CD4-positive, CD25-positive, alpha-beta regulatory T cell (primary cell): ENCODE results near the gene PIEZO2. TPM values are rescaled to one million over a fixed set of nuclear protein-coding genes. Genes with fewer than 3 reads are reported as not detected.
A peak's percentile ranks its signal among the peaks of the same experiment; 100 is the strongest.
"Not testable (repeated sequence)": the region's sequence is repeated elsewhere in the genome, so short reads cannot be mapped to it uniquely, and the experiment has no call there.

Source experiments
- ATAC-seq, 2 donors: fragments of 150-1000 bp; cut with Tn5 transposase; one replicate each; pipeline ENCODE4 v1.10.0; 2021; ENCODE audit warnings: low read depth in 2 of 2, moderate number of reproducible peaks in 2 of 2, moderate library complexity in 1 of 2
- DNase-seq, 3 donors: peaks; one replicate each; pipeline versions ENCODE4 v3.0.0 to v3.0.0-alpha.2; 2012 to 2022; ENCODE audit warnings: mixed read lengths in 1 of 3
- H3K27ac ChIP-seq: one replicate; pipeline ENCODE4 v1.7.0; 2013; ENCODE audit warnings: mild to moderate bottlenecking, low read length; ENCODE audit not compliant: insufficient read depth, poor library complexity, severe bottlenecking
- H3K27me3 ChIP-seq: one replicate; pipeline ENCODE4 v1.7.0; 2013; ENCODE audit warnings: low read length; ENCODE audit not compliant: control insufficient read depth, insufficient read depth
- H3K36me3 ChIP-seq: one replicate; pipeline ENCODE4 v1.7.0; 2013; ENCODE audit warnings: mild to moderate bottlenecking, low read length, moderate library complexity; ENCODE audit not compliant: control insufficient read depth, insufficient read depth
- H3K4me1 ChIP-seq: 2 replicates; pipeline ENCODE4 v1.7.0; 2013; ENCODE audit warnings: mild to moderate bottlenecking, low read length; ENCODE audit not compliant: insufficient read depth, control insufficient read depth, poor library complexity, severe bottlenecking
- H3K4me3 ChIP-seq: one replicate; pipeline ENCODE4 v1.7.0; 2013; ENCODE audit warnings: low read depth, mild to moderate bottlenecking, low read length, moderate library complexity
- H3K9me3 ChIP-seq, 2 experiments: 1 replicate in 1 of 2; 2 replicates in 1 of 2; pipeline ENCODE4 v1.7.0; 2013; ENCODE audit warnings: low read length in 2 of 2, mild to moderate bottlenecking in 1 of 2, moderate library complexity in 1 of 2; ENCODE audit not compliant: control insufficient read depth in 2 of 2
- H3K27ac Mint-ChIP-seq, 3 donors: one replicate each; pipeline ENCODE4 v1.8.0; 2020 to 2022; ENCODE audit warnings: mild to moderate bottlenecking in 3 of 3, mixed read lengths in 3 of 3, moderate library complexity in 2 of 3
- H3K27me3 Mint-ChIP-seq: one replicate; pipeline ENCODE4 v1.8.0; 2022; ENCODE audit warnings: mild to moderate bottlenecking, mixed read lengths
- H3K36me3 Mint-ChIP-seq: one replicate; pipeline ENCODE4 v1.8.0; 2020; ENCODE audit warnings: mixed read lengths
- H3K4me1 Mint-ChIP-seq, 4 donors: one replicate each; pipeline ENCODE4 v1.8.0; 2020 to 2022; ENCODE audit warnings: mixed read lengths in 4 of 4, mild to moderate bottlenecking in 1 of 4
- H3K4me3 Mint-ChIP-seq, 4 donors: one replicate each; pipeline ENCODE4 v1.8.0; 2020 to 2022; ENCODE audit warnings: mild to moderate bottlenecking in 4 of 4, mixed read lengths in 4 of 4, moderate library complexity in 3 of 4
- H3K9me3 Mint-ChIP-seq, 7 donors: one replicate each; pipeline ENCODE4 v1.8.0; 2020 to 2022; ENCODE audit warnings: mixed read lengths in 7 of 7, mild to moderate bottlenecking in 3 of 7, moderate library complexity in 2 of 7
- polyA plus RNA-seq, 4 donors: library from polyadenylated mRNA; unstranded; fragments of 300-500 nt; fragmentation: Illumina TruSeq; gene quantifications; one replicate each; pipeline ENCODE4 v1.2.3, GENCODE V29; 2021
- total RNA-seq: library from RNA; stranded (reverse); gene quantifications from one replicate; pipeline ENCODE4 v1.2.3, GENCODE V29; 2022

PIEZO2 gene
- not detected for total RNA-seq
- not detected for polyA plus RNA-seq

- Histone ChIP-seq H3K4me1 (no peaks in the 10 kb centered on the region), H3K27me3 (no peaks in the 10 kb centered on the region), H3K27ac (no peak within 1 kb of the TSS), H3K4me3 (no peak within 1 kb of the TSS), H3K36me3 (no peaks in the 10 kb centered on the region), H3K9me3 (no peaks in the 10 kb centered on the region)
- ATAC-seq (no peak), DNase-seq (no peak)
- H3K27me3 Mint-ChIP-seq = peaks cover 49% of the 10 kb centered on the region
- H3K9me3 Mint-ChIP-seq = peaks cover 0 to 2% (median 0%) of the 10 kb centered on the region in 7 donors
- peaks cover 0 to 3% (median 0%) of the 10 kb centered on the region in 4 donors for H3K4me1 Mint-ChIP-seq
- H3K27ac Mint-ChIP-seq = peak within 1 kb of the TSS in 1 of 3 donors; percentile 21
- H3K4me3 Mint-ChIP-seq = peak within 1 kb of the TSS in 1 of 4 donors; percentile 71
- peaks cover 3% of the 10 kb centered on the region for H3K36me3 Mint-ChIP-seq
Observed at GRCh38 chr18:11149441-11150270, at the start of gene PIEZO2. TSS of gene PIEZO2 (minus strand) at chr18:11149569. CDS start at chr18:11148588, 981 bp downstream.

- no peaks in the 10 kb centered on the region for H3K4me1 Mint-ChIP-seq
- H3K9me3 ChIP-seq = no peaks in the 10 kb centered on the region
- no peaks in the 10 kb centered on the region for H3K4me1 ChIP-seq
- no peak overlapping the region for H3K4me3 Mint-ChIP-seq
- no peak for DNase-seq
- no peaks in the 10 kb centered on the region for H3K27me3 ChIP-seq
- no peak for ATAC-seq
- H3K36me3 ChIP-seq = no peaks in the 10 kb centered on the region
- peaks cover 0 to 4% (median 0%) of the 10 kb centered on the region in 7 donors for H3K9me3 Mint-ChIP-seq
- no peak overlapping the region for H3K4me3 ChIP-seq
- no peaks in the 10 kb centered on the region for H3K27me3 Mint-ChIP-seq
- H3K27ac Mint-ChIP-seq = no peak overlapping the region
- H3K27ac ChIP-seq = no peak overlapping the region
- no peaks in the 10 kb centered on the region for H3K36me3 Mint-ChIP-seq
Observed at GRCh38 chr18:11183637-11184036, 34.3 kb upstream of the PIEZO2 start.

GRCh38 chr18:11181629-11182028, 32.3 kb upstream of the PIEZO2 start:
- not testable (repeated sequence) for H3K9me3 Mint-ChIP-seq, H3K4me3 ChIP-seq, H3K27me3 ChIP-seq, ATAC-seq, H3K27me3 Mint-ChIP-seq, H3K4me1 ChIP-seq, DNase-seq, H3K36me3 Mint-ChIP-seq, H3K27ac ChIP-seq, H3K4me1 Mint-ChIP-seq, H3K27ac Mint-ChIP-seq, H3K4me3 Mint-ChIP-seq, H3K9me3 ChIP-seq, H3K36me3 ChIP-seq

- Histone ChIP-seq H3K4me1 (no peaks in the 10 kb centered on the region), H3K27me3 (no peaks in the 10 kb centered on the region), H3K9me3 (no peaks in the 10 kb centered on the region), H3K36me3 (no peaks in the 10 kb centered on the region), H3K27ac (no peak overlapping the region), H3K4me3 (no peak overlapping the region)
- ATAC-seq (no peak), DNase-seq (no peak)
- Mint-ChIP-seq H3K36me3 (no peaks in the 10 kb centered on the region), H3K4me1 (no peaks in the 10 kb centered on the region), H3K27ac (no peak overlapping the region), H3K9me3 (peaks cover 0 to 4% (median 1%) of the 10 kb centered on the region in 7 donors), H3K27me3 (no peaks in the 10 kb centered on the region), H3K4me3 (no peak overlapping the region)
Observed at GRCh38 chr18:11179959-11180519, 30.7 kb upstream of the PIEZO2 start.

- no peaks in the 10 kb centered on the region for H3K9me3 ChIP-seq
- no peaks in the 10 kb centered on the region for H3K36me3 ChIP-seq
- no peaks in the 10 kb centered on the region for H3K27me3 ChIP-seq
- ATAC-seq (no peak), DNase-seq (no peak)
- Mint-ChIP-seq H3K36me3 (no peaks in the 10 kb centered on the region), H3K27me3 (no peaks in the 10 kb centered on the region), H3K4me1 (no peaks in the 10 kb centered on the region), H3K27ac (no peak overlapping the region), H3K9me3 (peaks cover 0 to 4% (median 1%) of the 10 kb centered on the region in 7 donors), H3K4me3 (no peak overlapping the region)
- no peak overlapping the region for H3K4me3 ChIP-seq
- H3K4me1 ChIP-seq = no peaks in the 10 kb centered on the region
- no peak overlapping the region for H3K27ac ChIP-seq
Observed at GRCh38 chr18:11178951-11179549, 29.7 kb upstream of the PIEZO2 start.

- peaks cover 0 to 6% (median 1%) of the 10 kb centered on the region in 7 donors for H3K9me3 Mint-ChIP-seq
- no peaks in the 10 kb centered on the region for H3K27me3 ChIP-seq
- H3K27ac ChIP-seq = no peak overlapping the region
- no peaks in the 10 kb centered on the region for H3K27me3 Mint-ChIP-seq
- no peaks in the 10 kb centered on the region for H3K36me3 ChIP-seq
- H3K4me1 ChIP-seq = no peaks in the 10 kb centered on the region
- H3K27ac Mint-ChIP-seq = no peak overlapping the region
- H3K4me3 ChIP-seq = no peak overlapping the region
- ATAC-seq (no peak), DNase-seq (no peak)
- no peak overlapping the region for H3K4me3 Mint-ChIP-seq
- H3K4me1 Mint-ChIP-seq = no peaks in the 10 kb centered on the region
- H3K9me3 ChIP-seq = no peaks in the 10 kb centered on the region
- no peaks in the 10 kb centered on the region for H3K36me3 Mint-ChIP-seq
Observed at GRCh38 chr18:11177382-11177781, 28.0 kb upstream of the PIEZO2 start.

- Histone ChIP-seq H3K9me3 (no peaks in the 10 kb centered on the region), H3K27ac (no peak overlapping the region), H3K27me3 (no peaks in the 10 kb centered on the region), H3K4me3 (no peak overlapping the region), H3K4me1 (no peaks in the 10 kb centered on the region), H3K36me3 (no peaks in the 10 kb centered on the region)
- no peaks in the 10 kb centered on the region for H3K36me3 Mint-ChIP-seq
- ATAC-seq = no peak
- no peak for DNase-seq
- no peak overlapping the region for H3K27ac Mint-ChIP-seq
- no peaks in the 10 kb centered on the region for H3K4me1 Mint-ChIP-seq
- H3K9me3 Mint-ChIP-seq = peaks cover 0 to 6% (median under 1%) of the 10 kb centered on the region in 7 donors
- H3K27me3 Mint-ChIP-seq = no peaks in the 10 kb centered on the region
- no peak overlapping the region for H3K4me3 Mint-ChIP-seq
Observed at GRCh38 chr18:11176481-11176881, 27.1 kb upstream of the PIEZO2 start.
